ENCODE results near the gene HSP90AB1.
"Not testable (repeated sequence)": the region's sequence is repeated elsewhere in the genome, so short reads cannot be mapped to it uniquely, and the experiment has no call there.

The HSP90AB1 gene

GRCh38 chr6:44222486-44223318 is 24.2 kb upstream of the HSP90AB1 start:
- no peak for DNase-seq (ENCODE audit: low read depth in 2 of 2)

GRCh38 chr6:44223319-44224028 is 23.4 kb upstream of the HSP90AB1 start, which contains the start of gene SLC29A1:
SLC29A1 (plus strand) TSS chr6:44223595; CDS start chr6:44227314, 3,719 bp downstream.
- DNase-seq (ENCODE audit: low read depth in 2 of 2) = peak; percentile 77 to 81

DNA sequence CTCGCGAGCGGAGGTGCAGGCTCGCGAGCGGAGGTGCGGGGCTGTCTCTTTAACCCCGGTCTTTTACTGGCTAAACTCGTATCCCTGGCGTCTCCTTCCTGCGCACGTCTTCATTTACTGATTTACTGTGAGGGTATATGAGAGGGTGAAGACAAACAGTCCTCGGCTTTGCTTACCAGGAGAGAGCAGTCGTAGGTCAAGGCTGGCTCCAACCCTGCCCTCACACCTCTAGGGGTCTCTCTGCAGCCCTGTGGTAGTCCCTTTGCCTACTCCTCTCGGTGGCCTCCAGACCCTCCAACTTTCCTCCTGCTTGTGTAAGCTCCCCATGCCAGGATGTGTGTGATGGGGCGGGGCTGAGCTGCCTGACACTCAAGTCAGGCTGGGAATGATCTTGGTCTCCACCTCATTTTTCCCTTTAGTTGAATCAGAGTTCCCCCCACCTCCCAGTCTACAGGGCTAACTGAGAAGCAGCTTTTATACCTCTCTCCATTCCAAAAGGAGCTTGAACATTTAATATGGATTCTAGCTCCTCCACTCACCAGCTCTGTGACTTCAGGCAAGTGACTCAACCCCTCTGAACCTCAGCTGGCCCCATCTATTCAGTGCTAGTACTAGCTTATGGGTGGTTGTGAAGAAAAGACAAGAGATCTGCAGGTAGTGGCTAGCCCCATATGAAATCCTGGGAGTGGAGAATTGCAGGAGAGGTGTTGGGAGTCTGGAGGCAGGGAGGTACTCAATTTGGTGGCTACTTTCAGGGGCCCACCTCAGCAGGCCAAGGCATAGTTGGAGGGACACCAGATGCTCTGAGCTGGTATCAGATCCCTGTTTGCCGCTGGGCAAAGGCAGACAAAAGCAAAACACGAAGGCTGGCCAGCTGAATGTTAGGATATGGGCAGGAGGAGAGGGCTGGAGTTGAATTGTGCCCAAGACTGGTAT is 22.6 kb upstream of the HSP90AB1 start:
- no peak for DNase-seq (ENCODE audit: low read depth in 2 of 2)

DNA sequence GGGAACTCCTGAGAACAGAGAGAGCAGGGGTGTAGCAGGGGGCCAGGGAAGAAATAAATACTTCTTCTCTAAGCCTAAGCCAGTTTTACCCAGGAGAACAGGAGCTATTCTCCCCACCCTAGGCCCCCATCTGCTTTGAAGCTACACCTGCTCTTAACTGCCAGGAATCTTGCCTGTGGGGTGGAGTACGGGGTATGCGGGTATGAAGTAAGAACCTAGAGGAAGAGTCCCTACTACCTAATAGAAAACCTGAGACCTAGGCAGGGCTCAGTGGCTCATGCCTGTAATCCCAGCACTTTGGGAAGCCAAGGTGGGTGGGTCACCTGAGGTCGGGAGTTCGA is 22.0 kb upstream of the HSP90AB1 start:
- DNase-seq (ENCODE audit: low read depth in 2 of 2) = no peak

DNA sequence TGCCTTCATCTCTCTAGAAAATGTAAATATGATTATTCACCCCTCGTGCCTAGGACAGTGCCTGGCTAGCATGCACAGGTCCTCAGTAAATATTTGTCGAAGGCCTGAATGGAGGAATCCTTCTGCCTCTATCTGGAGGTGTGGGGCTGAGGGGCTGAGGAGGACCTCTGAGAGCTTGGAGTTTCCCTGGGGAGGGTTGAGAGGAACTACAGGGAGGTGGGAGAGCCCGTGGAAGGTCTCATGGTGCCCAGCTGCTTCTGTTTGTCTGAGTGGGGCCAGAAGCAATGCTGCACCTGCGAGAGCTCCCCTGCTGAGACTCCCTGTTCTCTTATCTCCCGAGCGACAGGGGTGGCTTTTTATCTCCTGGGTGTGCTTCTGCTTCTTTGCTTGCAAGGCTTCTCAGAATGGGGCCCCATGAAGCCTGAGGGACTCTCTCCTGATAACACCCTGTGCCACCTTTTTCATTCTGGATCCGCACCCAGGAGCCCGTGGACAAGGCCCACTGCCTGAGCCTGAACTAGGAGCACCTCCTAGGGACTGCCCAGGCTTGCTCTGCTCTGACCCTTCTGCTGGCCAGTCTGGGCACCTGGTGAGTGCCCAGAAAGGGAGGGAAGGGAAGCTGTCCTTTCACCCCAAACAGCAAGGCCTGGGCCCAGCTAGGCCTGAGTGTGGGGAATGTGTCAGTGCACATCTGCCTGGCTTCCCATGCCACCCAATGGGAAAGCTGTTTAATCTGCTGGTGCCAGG is 21.1 kb upstream of the HSP90AB1 start:
- DNase-seq (ENCODE audit: low read depth in 2 of 2) = no peak

DNA sequence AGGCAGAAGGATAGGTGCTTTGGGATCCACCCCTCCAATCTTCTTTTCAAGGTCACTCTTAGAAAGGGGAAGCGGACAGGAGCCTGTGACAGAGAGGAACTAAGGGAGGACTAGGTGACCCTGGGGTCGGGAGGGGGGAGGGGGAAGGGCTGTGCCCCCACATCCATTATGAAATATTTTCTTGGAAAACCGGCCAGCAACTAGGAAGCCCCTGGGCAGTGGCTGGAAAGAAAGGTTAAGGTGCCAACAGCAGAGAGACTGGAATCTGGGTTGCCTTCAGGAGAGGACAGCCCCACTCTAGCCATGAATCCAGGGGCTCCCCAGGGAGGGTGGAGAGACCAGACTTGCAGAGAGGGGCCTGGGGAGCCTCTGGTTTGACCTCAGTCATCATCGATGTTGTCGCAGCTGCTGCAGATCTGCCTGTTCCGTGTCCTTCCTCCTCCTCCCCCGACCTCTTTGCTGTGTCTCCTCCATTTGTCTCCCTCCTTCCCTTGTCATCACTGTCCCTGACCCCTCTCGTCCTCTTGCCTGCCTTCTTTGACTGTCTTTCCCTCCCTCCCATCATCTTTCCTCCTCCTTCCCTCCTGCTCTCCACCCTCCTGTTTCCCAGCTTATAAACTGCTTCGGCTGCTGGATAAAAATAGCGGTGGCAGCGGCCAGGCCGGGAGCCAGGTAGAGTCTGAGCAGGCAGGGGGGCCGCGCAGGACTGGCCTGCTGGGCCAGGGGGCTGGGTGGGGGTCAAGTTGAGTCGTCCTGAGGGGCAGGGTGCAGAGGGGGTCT is 20.3 kb upstream of the HSP90AB1 start:
- no peak for DNase-seq (ENCODE audit: low read depth in 2 of 2)

DNA sequence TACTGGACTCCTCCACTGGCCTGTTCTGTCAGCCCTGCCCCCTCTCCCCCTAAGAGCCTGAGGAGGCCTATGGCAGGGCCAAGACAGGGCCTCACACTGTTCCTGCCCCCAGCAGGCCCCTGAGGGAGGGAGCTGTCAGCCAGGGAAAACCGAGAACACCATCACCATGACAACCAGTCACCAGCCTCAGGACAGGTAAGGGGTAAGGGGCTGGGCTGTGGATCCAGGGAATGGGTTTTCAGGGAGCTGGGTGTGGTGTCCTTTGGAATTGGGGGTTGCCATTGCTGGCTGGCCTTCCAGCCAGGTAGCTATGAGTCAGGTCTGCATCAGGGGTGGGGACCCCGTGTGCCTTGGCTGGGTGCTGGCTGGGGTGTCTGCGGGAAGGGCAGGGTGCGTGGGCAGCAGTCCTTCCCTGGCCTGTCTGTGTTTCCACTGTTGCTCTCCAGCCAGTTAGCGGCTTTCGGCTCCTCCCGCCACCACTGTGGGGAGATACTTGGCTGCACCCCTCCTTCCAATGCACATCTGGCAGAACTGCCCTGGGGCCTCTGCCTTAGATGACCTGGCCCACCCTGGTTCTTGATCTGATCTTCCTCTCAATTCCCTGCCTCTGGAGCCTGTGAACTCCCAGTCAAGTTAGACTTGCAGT is 19.6 kb upstream of the HSP90AB1 start:
- DNase-seq (ENCODE audit: low read depth in 2 of 2) = no peak

DNA sequence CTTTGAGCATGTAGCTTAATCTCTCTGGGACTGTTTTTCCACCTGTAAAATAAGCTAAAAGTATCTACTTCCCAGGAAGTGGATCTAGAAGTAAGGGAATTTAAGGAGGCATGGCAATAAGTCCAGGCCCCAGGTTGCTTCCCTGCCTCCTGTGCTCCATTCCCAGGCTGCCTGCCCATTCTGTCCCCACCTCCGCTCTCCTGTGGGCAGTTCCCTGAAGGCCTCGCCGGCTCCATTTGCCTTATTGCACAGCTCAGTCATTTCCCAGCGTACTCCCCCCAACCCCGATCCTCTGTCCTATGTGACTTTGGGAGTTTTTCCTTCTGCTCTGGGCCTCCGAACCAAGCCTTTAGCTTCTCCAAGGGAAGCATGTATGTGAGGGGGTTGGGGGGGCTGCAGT is 18.9 kb upstream of the HSP90AB1 start:
- no peak for DNase-seq (ENCODE audit: low read depth in 2 of 2)

DNA sequence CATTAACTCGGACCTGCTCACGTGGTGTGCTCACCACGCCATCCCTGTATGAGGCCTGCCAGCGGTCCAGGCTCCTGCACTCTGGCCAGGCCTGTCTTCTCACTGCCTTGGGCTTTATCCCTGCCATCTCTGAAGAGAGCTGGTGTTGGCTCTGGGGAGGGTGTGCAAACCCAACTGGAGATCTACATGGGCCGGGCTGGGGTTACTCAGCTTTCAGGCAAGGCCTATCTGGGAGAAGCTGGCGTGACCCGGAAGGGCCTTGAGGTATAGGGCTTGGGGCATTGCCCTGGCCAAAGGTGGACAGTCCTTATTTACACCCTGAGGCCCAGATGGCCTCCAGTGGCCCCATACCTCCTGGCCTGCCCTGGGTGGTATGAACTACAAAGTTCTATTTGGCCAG is 18.5 kb upstream of the HSP90AB1 start:
- DNase-seq (ENCODE audit: low read depth in 2 of 2) = no peak

DNA sequence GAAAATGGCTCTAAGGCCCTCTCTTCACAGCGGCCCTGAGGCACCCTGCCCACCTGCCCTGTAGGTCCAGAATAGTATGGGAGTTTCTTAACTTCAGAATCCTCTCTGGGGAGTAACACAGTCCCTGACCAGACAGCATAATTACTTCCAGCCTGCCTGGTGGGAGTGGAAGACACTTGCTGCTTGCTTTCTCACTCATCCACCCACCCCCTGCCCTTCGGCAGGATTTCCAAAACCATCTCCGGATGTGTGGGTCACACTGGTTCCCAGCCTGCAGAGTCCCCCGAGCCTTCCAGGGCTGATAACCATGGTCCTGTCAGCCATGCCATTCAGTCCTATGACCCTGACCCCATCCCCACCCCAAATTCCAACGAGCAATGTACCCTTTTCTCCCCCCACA is 18.1 kb upstream of the HSP90AB1 start:
- no peak for DNase-seq (ENCODE audit: low read depth in 2 of 2)

GRCh38 chr6:44229376-44230033 is 17.4 kb upstream of the HSP90AB1 start:
- DNase-seq (ENCODE audit: low read depth in 2 of 2) = no peak

DNA sequence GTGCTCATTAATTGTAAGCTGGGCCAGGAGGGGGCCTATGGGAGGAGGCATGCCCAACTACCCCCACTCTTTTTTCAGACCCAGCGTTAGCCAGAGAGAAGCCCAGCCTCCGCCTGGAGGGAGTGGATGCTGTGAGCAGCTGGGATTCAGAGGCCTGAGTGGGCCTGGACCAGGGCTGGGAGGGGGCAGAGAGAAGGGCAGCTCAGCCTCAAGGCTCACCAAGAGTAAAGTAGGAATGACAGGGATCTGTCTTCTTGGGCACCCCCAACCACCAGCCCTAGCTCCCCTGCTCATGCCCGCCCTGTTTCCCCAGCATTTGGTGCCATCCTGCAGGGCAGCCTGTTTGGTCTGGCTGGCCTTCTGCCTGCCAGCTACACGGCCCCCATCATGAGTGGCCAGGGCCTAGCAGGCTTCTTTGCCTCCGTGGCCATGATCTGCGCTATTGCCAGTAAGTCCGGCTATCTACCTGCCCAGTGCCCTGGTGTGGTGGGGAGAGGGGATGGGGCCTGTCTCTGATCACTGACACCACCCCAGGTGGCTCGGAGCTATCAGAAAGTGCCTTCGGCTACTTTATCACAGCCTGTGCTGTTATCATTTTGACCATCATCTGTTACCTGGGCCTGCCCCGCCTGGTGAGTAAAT is 16.7 kb upstream of the HSP90AB1 start:
- DNase-seq (ENCODE audit: low read depth in 2 of 2) = no peak

- not testable (repeated sequence) for DNase-seq (ENCODE audit: low read depth in 2 of 2)
Measured at GRCh38 chr6:44231426-44231825, 15.5 kb upstream of the HSP90AB1 start.

GRCh38 chr6:44232676-44233566 is 14.0 kb upstream of the HSP90AB1 start:
- no peak for DNase-seq (ENCODE audit: low read depth in 2 of 2)

DNA sequence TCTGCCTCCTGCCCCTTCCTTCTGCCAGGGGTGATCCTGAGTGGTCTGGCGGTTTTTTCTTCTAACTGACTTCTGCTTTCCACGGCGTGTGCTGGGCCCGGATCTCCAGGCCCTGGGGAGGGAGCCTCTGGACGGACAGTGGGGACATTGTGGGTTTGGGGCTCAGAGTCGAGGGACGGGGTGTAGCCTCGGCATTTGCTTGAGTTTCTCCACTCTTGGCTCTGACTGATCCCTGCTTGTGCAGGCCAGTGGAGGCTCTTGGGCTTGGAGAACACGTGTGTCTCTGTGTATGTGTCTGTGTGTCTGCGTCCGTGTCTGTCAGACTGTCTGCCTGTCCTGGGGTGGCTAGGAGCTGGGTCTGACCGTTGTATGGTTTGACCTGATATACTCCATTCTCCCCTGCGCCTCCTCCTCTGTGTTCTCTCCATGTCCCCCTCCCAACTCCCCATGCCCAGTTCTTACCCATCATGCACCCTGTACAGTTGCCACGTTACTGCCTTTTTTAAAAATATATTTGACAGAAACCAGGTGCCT is 13.3 kb upstream of the HSP90AB1 start:
- no peak for DNase-seq (ENCODE audit: low read depth in 2 of 2)

DNA sequence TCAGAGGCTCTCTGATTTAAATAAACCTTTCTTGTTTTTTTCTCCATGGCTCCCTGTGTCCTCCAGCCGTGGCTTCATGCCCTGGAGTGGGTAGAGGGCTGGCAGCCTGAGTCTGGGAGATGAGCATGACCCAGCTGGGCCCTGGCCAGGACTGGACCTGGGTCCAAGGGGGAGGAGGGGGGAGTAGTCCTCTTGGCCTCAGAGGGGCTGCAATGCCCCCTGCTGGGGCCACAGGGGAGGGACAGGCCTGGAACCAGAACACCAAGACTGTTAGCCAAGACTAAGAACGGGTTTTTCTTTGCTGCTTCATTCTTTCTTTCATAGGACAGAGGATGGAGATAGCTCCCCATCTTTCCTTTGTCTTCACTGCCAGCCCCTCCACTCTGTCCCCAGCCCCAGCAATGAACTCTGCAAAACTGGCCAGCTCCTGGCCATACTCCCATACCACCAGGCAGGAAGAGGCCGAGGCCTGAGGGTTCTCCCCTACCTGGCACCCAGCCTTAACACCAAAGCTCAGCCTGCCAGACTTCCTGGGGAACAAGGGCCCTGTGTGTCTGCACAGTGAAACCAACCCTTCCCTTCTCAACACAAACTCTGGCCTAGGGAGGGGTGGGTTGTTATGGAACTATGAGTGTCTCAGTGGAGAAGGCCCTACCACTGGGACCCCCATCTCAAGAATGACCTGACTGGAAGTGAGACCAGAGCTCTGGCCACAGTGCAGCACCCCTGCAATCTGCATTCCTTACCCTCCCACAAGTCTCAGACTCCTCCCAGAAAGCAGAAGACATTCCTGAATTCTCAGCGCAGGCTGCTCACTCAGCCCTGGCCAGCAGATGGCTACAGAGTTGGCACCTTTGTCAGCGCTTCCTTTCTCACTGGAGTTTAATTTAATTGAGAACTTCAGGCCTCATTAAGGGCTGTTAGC is 12.5 kb upstream of the HSP90AB1 start:
- no peak for DNase-seq (ENCODE audit: low read depth in 2 of 2)

DNA sequence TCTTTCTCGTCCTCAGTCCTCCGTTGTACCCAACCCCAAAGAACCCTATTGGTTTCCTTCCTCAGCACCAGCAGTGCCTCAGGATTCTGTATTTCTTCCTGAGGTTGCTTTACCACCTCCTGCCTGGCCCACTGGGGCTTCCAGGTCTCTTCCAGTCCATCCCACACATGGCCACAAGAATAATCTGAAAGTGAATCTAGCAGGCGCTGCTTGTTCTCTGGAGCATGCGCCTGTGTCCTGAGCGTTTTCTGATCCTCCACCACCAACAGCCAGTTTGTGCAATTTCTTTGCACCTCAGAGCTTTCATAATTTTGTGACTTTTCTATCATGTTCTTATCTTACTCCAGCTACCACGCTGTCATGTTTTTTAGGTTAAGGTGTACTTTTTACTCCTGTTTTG is 11.6 kb upstream of the HSP90AB1 start:
- DNase-seq (ENCODE audit: low read depth in 2 of 2) = no peak
